Kidney (tissue), 14 donors: ENCODE results near the gene RNF14. TPM values are rescaled to one million over a fixed set of nuclear protein-coding genes. Genes with fewer than 3 reads are reported as not detected.
A peak's percentile ranks its signal among the peaks of the same experiment; 100 is the strongest.

Source experiments
- DNase-seq, 5 donors: peaks; one replicate each; pipeline ENCODE4 v3.0.0-alpha.2; 2013 to 2020
- FAIRE-seq: peaks from 2 replicates; lab custom pipeline; 2012; peaks lifted over from hg19 to GRCh38; lab: Jason Lieb, UNC
- H3K27ac ChIP-seq, 2 donors: one replicate each; pipeline ENCODE4 v1.7.0; 2013; ENCODE audit warnings: low read depth in 2 of 2, low read length in 2 of 2, inconsistent platforms in 1 of 2
- H3K27me3 ChIP-seq: one replicate; pipeline ENCODE4 v1.7.1; 2013; ENCODE audit warnings: low read length, inconsistent platforms; ENCODE audit not compliant: control insufficient read depth, insufficient read depth
- H3K36me3 ChIP-seq, 3 donors: one replicate each; pipeline versions ENCODE4 v1.7.0 to v1.7.1; 2013; ENCODE audit warnings: low read length in 3 of 3, control low read depth in 1 of 3, inconsistent platforms in 1 of 3; ENCODE audit not compliant: insufficient read depth in 3 of 3, control insufficient read depth in 2 of 3
- H3K4me1 ChIP-seq, 3 donors: one replicate each; pipeline versions ENCODE4 v1.7.0 to v1.7.1; 2013; ENCODE audit warnings: low read length in 3 of 3, inconsistent platforms in 1 of 3, low read depth in 1 of 3; ENCODE audit not compliant: control insufficient read depth in 2 of 3, insufficient read depth in 2 of 3
- H3K4me3 ChIP-seq, 3 donors: one replicate each; pipeline versions ENCODE4 v1.7.0 to v1.8.1; 2013; ENCODE audit warnings: low read length in 3 of 3, control low read depth in 1 of 3, inconsistent platforms in 1 of 3
- H3K9ac ChIP-seq, 3 donors: one replicate each; pipeline versions ENCODE4 v1.7.0 to v1.7.1; 2013; ENCODE audit warnings: low read length in 3 of 3, control low read depth in 1 of 3, inconsistent platforms in 1 of 3
- H3K9me3 ChIP-seq, 3 donors: one replicate each; pipeline versions ENCODE4 v1.7.0 to v1.7.1; 2013; ENCODE audit warnings: low read length in 3 of 3, control low read depth in 1 of 3, inconsistent platforms in 1 of 3; ENCODE audit not compliant: control insufficient read depth in 2 of 3, insufficient read depth in 1 of 3
- intact Hi-C: fragments of 100-400 bp; cut with DNase I; formaldehyde crosslinking; loops from one replicate; pipeline ENCODE4 v1.11.1; 2022
- polyA plus RNA-seq: library from polyadenylated mRNA; stranded (reverse); fragments of 350-450 nt; fragmentation: Illumina TruSeq; extraction: RNeasy Lipid Tissue Mini Kit (QIAGEN cat#74804); gene quantifications from one replicate; pipeline ENCODE4 v1.2.3, GENCODE V29; 2014; ENCODE audit warnings: low read depth, low replicate concordance; ENCODE audit not compliant: insufficient read depth
- total RNA-seq: library from RNA; stranded (reverse); fragmentation: NEBNext Ultra II Directional; extraction: Animal tissue kit (Norgen Biotek cat#: 25700); gene quantifications from one replicate; pipeline ENCODE4 v1.2.1, GENCODE V29; 2021
- TF ChIP-seq, protein P1 (sequence below): IDR thresholded peaks from 3 replicates; pipeline ENCODE4 v1.5.1; 2012; ENCODE audit warnings: mild to moderate bottlenecking, moderate library complexity, borderline replicate concordance; ENCODE audit not compliant: insufficient read depth; ENCODE audit errors: extremely low read depth
- donor health status: control.
- donor health status: control.
- donor health status: control.
- donor health status: control.
- donor health status: control.
- donor health status: DM: yes; HTN: yes; CAD: no.
- donor health status: Normal renal cell carcinoma (clear cell type).

RNF14 gene
- total and polyA plus RNA-seq, 2 donors from 2014 or later, result 53.5 to 69.3 TPM

GRCh38 chr5:141997358-141997960 lies 28.6 kb downstream of the RNF14 start:
- H3K9ac ChIP-seq, result no peak overlapping the region
- TF ChIP-seq, protein P1, sequence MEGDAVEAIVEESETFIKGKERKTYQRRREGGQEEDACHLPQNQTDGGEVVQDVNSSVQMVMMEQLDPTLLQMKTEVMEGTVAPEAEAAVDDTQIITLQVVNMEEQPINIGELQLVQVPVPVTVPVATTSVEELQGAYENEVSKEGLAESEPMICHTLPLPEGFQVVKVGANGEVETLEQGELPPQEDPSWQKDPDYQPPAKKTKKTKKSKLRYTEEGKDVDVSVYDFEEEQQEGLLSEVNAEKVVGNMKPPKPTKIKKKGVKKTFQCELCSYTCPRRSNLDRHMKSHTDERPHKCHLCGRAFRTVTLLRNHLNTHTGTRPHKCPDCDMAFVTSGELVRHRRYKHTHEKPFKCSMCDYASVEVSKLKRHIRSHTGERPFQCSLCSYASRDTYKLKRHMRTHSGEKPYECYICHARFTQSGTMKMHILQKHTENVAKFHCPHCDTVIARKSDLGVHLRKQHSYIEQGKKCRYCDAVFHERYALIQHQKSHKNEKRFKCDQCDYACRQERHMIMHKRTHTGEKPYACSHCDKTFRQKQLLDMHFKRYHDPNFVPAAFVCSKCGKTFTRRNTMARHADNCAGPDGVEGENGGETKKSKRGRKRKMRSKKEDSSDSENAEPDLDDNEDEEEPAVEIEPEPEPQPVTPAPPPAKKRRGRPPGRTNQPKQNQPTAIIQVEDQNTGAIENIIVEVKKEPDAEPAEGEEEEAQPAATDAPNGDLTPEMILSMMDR, result no peak
- peaks cover 0 to 6% (median 2%) of the 10 kb centered on the region in 3 donors for H3K4me1 ChIP-seq
- no peaks in the 10 kb centered on the region for H3K9me3 ChIP-seq
- no peak overlapping the region for H3K4me3 ChIP-seq
- intact Hi-C loops, result loop anchor here (10.0 kb wide), 1 partner anchor 147 kb away; no protein-coding TSS in a partner anchor
- H3K36me3 ChIP-seq, result peaks cover 5 to 38% (median 25%) of the 10 kb centered on the region in 3 donors
- no peaks in the 10 kb centered on the region for H3K27me3 ChIP-seq
- FAIRE-seq (no peak), DNase-seq (no peak)
- H3K27ac ChIP-seq, result no peak overlapping the region

DNA sequence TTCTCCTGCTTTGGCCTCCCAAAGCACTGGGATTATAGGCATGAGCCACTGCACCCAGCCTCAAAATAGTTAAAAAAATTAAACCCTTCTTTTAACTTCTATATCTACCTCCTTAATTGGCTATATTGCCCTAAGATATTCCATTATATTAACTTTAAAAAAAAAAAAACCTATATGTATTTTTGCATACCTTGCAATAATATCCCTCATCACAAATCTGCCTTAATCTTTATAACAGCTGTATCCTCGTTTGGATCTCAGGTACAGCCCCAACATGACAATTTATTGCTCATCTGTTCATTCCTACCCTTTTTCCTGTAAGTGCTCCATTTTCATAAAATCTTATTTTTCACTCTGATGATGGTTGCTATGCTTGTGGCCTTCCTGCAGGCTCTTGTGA lies 31.3 kb downstream of the RNF14 start:
- H3K27ac ChIP-seq, result no peak overlapping the region
- intact Hi-C loops, result no loop called here
- DNase-seq (no peak), FAIRE-seq (no peak)
- H3K9ac ChIP-seq, result no peak overlapping the region
- H3K4me3 ChIP-seq, result no peak overlapping the region
- H3K4me1 ChIP-seq, result peaks cover 0 to 6% (median 2%) of the 10 kb centered on the region in 3 donors
- H3K36me3 ChIP-seq, result peaks cover 0 to 34% (median 24%) of the 10 kb centered on the region in 3 donors
- H3K9me3 ChIP-seq, result no peaks in the 10 kb centered on the region
- no peaks in the 10 kb centered on the region for H3K27me3 ChIP-seq
- TF ChIP-seq, protein P1, result no peak

DNA sequence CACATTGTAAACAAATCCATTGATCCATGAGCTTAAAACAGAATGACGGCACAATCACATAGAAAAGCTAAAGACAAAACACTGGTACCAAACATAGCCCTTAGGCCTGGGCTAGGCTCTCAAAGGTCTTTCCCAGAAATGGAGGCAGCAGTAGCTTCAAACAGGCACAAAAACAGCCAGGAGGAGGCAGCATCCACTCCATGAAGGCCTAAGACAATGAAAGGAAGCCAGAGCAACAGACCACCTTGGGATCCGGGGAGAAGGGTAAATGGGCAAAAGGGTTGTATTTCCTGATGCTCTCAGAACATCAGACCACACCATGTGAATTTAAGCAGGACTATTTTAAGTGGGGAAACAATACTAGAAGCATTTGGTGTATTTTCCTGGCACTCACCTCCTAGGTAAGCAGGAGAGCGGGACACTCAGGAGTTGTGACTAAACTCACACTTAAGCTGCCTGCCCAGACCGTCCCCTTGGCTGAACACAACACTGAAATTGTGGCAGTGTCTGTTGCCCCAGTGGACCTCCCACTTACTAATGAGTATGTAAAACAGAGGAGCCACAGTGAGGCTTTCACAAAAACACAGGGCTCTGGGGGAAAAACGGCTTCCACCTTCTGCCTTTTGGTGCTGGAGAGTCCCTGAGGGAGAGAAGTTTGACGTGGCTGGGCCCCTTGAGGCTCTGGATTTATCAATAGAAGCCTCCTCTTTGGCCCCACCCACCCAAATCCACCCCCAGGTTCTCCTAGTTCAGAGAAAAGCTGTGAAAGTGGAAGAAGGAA lies 32.0 kb downstream of the RNF14 start:
- intact Hi-C loops, result no loop called here
- peak in 1 of 5 donors; percentile 18 for DNase-seq
- no peak overlapping the region for H3K27ac ChIP-seq

More for the DNA sequence above, 32.0 kb downstream of the RNF14 start:
- Histone ChIP-seq H3K4me3 (no peak overlapping the region), H3K9me3 (no peaks in the 10 kb centered on the region), H3K27me3 (no peaks in the 10 kb centered on the region), H3K36me3 (peaks cover 0 to 40% (median 28%) of the 10 kb centered on the region in 3 donors), H3K4me1 (peaks cover 0 to 6% (median 2%) of the 10 kb centered on the region in 3 donors), H3K9ac (no peak overlapping the region)
- TF ChIP-seq, protein P1, result peak; percentile 18
- FAIRE-seq, result no peak
